SK-N-MC (cell line): ENCODE results near the gene ACLY.

Source experiments
- EZH2 ChIP-seq: fragments of 200-600 bp; sonication (generic); IDR thresholded peaks from one replicate; pipeline ENCODE4 v1.6.1; 2017; ENCODE audit warnings: antibody characterized with exemption
- FOXP2 ChIP-seq: optimal IDR thresholded peaks from 2 replicates; pipeline ENCODE3; 2011; ENCODE audit warnings: mild to moderate bottlenecking, moderate library complexity; ENCODE audit not compliant: insufficient read depth; ENCODE audit errors: extremely low read length, control extremely low read depth

- TF ChIP-seq EZH2 (no peak), FOXP2 (no peak)
Observed at GRCh38 chr17:41864836-41865595, 53.7 kb downstream of the ACLY start, which contains the start of gene KLHL11.
